ENCODE results near the gene LAMA5. TPM values are rescaled to one million over a fixed set of nuclear protein-coding genes. Genes with fewer than 3 reads are reported as not detected.
A peak's percentile ranks its signal among the peaks of the same experiment; 100 is the strongest.

Gene LAMA5
- total RNA-seq, 1 experiment from 2014 or later = 1,050 TPM

DNA sequence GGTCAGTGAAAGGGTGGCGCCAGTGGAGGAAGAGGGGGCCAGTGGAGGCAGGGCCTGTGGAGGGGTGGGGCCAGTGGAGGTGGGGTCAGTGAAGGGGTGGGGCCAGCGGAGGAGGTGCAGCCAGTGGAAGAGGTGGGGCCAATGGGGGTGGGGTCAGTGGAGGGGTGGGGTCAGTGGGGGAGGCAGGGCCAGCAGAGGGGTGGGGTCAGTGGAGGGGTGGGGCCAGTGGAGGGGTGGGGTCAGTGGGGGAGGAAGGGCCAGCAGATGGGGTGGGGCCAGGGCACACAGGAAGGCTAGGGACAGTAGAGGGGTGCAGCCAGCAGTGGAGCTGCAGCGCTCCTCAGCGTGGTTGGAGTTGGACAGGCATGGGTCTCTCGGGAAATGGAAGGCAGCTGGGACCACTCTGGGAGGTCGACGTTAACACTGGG lies 45.6 kb downstream of the LAMA5 start:
- no peaks in the 10 kb centered on the region for H3K27me3 Mint-ChIP-seq (ENCODE audit: insufficient read depth, unreplicated experiment)
- Histone ChIP-seq H3K4me3 (ENCODE audit: low read depth, low read length) (no peak overlapping the region), H3K36me3 (ENCODE audit: control insufficient read depth, insufficient read depth, low read length) (peaks cover 49% of the 10 kb centered on the region), H3K27me3 (replicated peaks; ENCODE audit: control insufficient read depth, insufficient read depth, low read length) (no peaks in the 10 kb centered on the region), H3K9me3 (peaks cover 17% of the 10 kb centered on the region), H3K4me1 (no peaks in the 10 kb centered on the region)
- no peak overlapping the region for H3K4me3 Mint-ChIP-seq (ENCODE audit: unreplicated experiment)
- H3K36me3 Mint-ChIP-seq (ENCODE audit: insufficient read depth, unreplicated experiment) = peaks cover 100% of the 10 kb centered on the region
- H3K9me3 Mint-ChIP-seq (ENCODE audit: unreplicated experiment) = no peaks in the 10 kb centered on the region
- ChIA-PET POLR2A (no interaction called here), CTCF (no interaction called here)
- BruUV-seq (replicated peaks) = no TSS peak
- H3K27ac Mint-ChIP-seq (ENCODE audit: unreplicated experiment) = no peak overlapping the region
- no peaks in the 10 kb centered on the region for H3K4me1 Mint-ChIP-seq (ENCODE audit: low read depth, unreplicated experiment)
- TF ChIP-seq, protein P1, sequence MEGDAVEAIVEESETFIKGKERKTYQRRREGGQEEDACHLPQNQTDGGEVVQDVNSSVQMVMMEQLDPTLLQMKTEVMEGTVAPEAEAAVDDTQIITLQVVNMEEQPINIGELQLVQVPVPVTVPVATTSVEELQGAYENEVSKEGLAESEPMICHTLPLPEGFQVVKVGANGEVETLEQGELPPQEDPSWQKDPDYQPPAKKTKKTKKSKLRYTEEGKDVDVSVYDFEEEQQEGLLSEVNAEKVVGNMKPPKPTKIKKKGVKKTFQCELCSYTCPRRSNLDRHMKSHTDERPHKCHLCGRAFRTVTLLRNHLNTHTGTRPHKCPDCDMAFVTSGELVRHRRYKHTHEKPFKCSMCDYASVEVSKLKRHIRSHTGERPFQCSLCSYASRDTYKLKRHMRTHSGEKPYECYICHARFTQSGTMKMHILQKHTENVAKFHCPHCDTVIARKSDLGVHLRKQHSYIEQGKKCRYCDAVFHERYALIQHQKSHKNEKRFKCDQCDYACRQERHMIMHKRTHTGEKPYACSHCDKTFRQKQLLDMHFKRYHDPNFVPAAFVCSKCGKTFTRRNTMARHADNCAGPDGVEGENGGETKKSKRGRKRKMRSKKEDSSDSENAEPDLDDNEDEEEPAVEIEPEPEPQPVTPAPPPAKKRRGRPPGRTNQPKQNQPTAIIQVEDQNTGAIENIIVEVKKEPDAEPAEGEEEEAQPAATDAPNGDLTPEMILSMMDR (IDR thresholded peaks at IDR 0.05; ENCODE audit: insufficient read depth in 1 of 2, low read depth in 1 of 2, low read length in 1 of 2, severe bottlenecking in 1 of 2, unreplicated experiment in 1 of 2) = no peak
- intact Hi-C loops (cut with micrococcal nuclease; ENCODE audit: unreplicated experiment) = loop anchor here (2.0 kb wide), 1 partner anchor 19 kb away; the partner anchor contains the start of gene ADRM1
- DNase-seq = peak; percentile 77 to 88

DNA sequence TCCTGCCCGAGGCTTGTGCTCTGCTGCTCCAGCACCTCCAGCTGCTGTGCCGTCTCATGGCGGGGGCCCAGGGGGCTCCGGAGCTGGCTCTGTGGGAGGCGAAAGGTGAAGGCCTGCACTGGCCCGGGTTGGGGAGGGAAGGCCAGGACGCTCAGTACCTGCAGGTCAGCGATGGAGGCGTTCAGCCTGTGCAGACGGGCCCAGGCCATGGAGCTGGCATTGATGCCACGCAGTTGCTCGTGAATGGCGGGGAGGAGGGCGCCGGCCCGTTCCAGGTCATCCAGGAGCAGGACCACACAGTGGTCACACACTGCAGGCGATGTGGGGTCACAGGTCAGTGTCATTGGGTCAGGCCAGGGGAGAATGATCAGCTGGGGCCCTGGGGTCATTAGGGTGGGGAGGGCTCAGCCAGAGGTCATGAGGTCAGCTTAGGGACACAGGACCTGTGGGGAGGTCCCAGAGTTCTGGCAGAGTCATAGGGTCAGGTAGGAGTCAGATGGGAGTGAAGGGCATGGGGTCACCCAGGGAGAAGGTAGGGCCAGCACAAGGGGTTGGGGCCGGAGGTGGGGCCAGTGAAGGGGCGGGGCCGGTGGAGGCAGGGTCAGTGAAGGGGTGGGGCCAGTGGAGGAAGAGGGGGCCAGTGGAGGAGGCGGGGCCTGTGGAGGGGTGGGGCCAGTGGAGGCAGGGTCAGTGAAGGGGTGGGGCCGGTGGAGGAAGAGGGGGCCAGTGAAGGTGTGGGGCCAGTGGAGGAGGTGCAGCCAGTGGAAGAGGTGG lies 46.3 kb downstream of the LAMA5 start:
- no TSS peak for BruUV-seq (replicated peaks)
- Mint-ChIP-seq H3K27ac (ENCODE audit: unreplicated experiment) (peak overlapping the region; percentile 71), H3K9me3 (ENCODE audit: unreplicated experiment) (no peaks in the 10 kb centered on the region), H3K4me3 (ENCODE audit: unreplicated experiment) (no peak overlapping the region), H3K4me1 (ENCODE audit: low read depth, unreplicated experiment) (no peaks in the 10 kb centered on the region), H3K27me3 (ENCODE audit: insufficient read depth, unreplicated experiment) (no peaks in the 10 kb centered on the region), H3K36me3 (ENCODE audit: insufficient read depth, unreplicated experiment) (peaks cover 100% of the 10 kb centered on the region)
- Histone ChIP-seq H3K27me3 (replicated peaks; ENCODE audit: control insufficient read depth, insufficient read depth, low read length) (no peaks in the 10 kb centered on the region), H3K4me3 (ENCODE audit: low read depth, low read length) (no peak overlapping the region), H3K9me3 (peaks cover 17% of the 10 kb centered on the region), H3K4me1 (no peaks in the 10 kb centered on the region), H3K36me3 (ENCODE audit: control insufficient read depth, insufficient read depth, low read length) (peaks cover 52% of the 10 kb centered on the region)
- TF ChIP-seq, protein P1 (IDR thresholded peaks at IDR 0.05; ENCODE audit: insufficient read depth in 1 of 2, low read depth in 1 of 2, low read length in 1 of 2, severe bottlenecking in 1 of 2, unreplicated experiment in 1 of 2) = no peak
- intact Hi-C loops (cut with micrococcal nuclease; ENCODE audit: unreplicated experiment) = loop anchor here (2.0 kb wide), 1 partner anchor 18 kb away; the partner anchor contains the start of gene ADRM1
- ChIA-PET POLR2A (no interaction called here), CTCF (interaction anchor here (0.5 to 1.0 kb wide), 2 partner anchors 19 to 62 kb away, joined by 3 to 6 read pairs; no protein-coding TSS in a partner anchor)
- DNase-seq = peak; percentile 81 to 85

DNA sequence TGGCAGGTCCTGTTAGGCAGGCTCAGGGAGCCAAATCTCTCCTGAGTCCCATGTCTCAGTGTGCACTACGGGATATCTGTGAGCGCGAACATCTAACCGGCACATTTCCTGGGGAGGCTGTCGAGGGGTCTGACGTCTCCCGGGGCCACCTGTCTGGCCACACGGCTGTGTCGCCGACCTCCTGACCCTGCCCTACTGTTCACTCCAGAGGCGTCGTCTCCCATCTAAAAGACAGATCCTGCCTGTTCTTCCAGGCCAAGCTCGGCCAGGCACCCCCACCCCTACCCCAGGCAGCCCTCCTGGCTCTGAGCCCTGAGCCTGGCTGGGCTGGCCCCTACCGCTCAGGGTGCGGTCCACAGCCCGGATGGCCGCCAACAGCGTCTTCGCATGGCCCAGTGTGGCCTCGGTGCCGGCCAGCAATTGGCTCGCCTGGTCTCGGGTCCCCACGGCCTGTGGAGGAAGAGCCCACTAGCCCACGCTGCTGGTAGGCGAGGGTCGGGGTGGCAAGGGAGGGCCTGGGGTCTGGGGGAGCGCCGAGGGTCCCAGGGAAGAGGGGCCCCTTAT lies 47.7 kb downstream of the LAMA5 start:
- H3K4me3 ChIP-seq (ENCODE audit: low read depth, low read length) = no peak overlapping the region
- H3K9me3 ChIP-seq = peaks cover 17% of the 10 kb centered on the region
- H3K27me3 Mint-ChIP-seq (ENCODE audit: insufficient read depth, unreplicated experiment) = no peaks in the 10 kb centered on the region
- no peaks in the 10 kb centered on the region for H3K9me3 Mint-ChIP-seq (ENCODE audit: unreplicated experiment)
- ChIA-PET POLR2A (no interaction called here), CTCF (interaction anchor here (0.9 kb wide), 1 partner anchor 67 kb away, joined by 3 read pairs; no protein-coding TSS in a partner anchor)
- H3K36me3 Mint-ChIP-seq (ENCODE audit: insufficient read depth, unreplicated experiment) = peaks cover 100% of the 10 kb centered on the region
- H3K4me1 ChIP-seq = no peaks in the 10 kb centered on the region
- DNase-seq = no peak
- H3K4me3 Mint-ChIP-seq (ENCODE audit: unreplicated experiment) = peak overlapping the region; percentile 50
- intact Hi-C loops (cut with micrococcal nuclease; ENCODE audit: unreplicated experiment) = no loop called here
- no TSS peak for BruUV-seq (replicated peaks)
- H3K4me1 Mint-ChIP-seq (ENCODE audit: low read depth, unreplicated experiment) = no peaks in the 10 kb centered on the region
- H3K27me3 ChIP-seq (replicated peaks; ENCODE audit: control insufficient read depth, insufficient read depth, low read length) = no peaks in the 10 kb centered on the region
- peak overlapping the region; percentile 71 for H3K27ac Mint-ChIP-seq (ENCODE audit: unreplicated experiment)
- H3K36me3 ChIP-seq (ENCODE audit: control insufficient read depth, insufficient read depth, low read length) = peaks cover 50% of the 10 kb centered on the region
- TF ChIP-seq, protein P1 (IDR thresholded peaks at IDR 0.05; ENCODE audit: insufficient read depth in 1 of 2, low read depth in 1 of 2, low read length in 1 of 2, severe bottlenecking in 1 of 2, unreplicated experiment in 1 of 2) = no peak

Data from Caco-2 (cell line).